Measurements from ENCODE around the gene MBOAT1.

The MBOAT1 gene

GRCh38 chr6:20095436-20095835, 116.8 kb downstream of the MBOAT1 start:
- Histone ChIP-seq H3K27ac (no peak overlapping the region), H3K27me3 (no peaks in the 10 kb centered on the region), H3K9me3 (no peaks in the 10 kb centered on the region), H3K4me1 (no peaks in the 10 kb centered on the region), H3K36me3 (peaks cover 0 to 14% (median 0%) of the 10 kb centered on the region in 3 donors), H3K4me3 (no peak overlapping the region)
- intact Hi-C loops (cut with DNase I; ENCODE audit: low total_unique reads): loop anchor here (10.0 kb wide), 1 partner anchor 429 kb away; no protein-coding TSS in a partner anchor
- no peak for DNase-seq
- TF ChIP-seq CTCF (IDR thresholded peaks at IDR 0.05): no peak

GRCh38 chr6:20092071-20092566, 120.2 kb downstream of the MBOAT1 start:
- Histone ChIP-seq H3K27me3 (no peaks in the 10 kb centered on the region), H3K36me3 (no peaks in the 10 kb centered on the region), H3K4me1 (no peaks in the 10 kb centered on the region), H3K27ac (no peak overlapping the region), H3K4me3 (no peak overlapping the region), H3K9me3 (no peaks in the 10 kb centered on the region)
- peak; percentile 66 to 76 for TF ChIP-seq CTCF (IDR thresholded peaks at IDR 0.05)
- intact Hi-C loops (cut with DNase I; ENCODE audit: low total_unique reads): loop anchor here (10.0 kb wide), 1 partner anchor 433 kb away; no protein-coding TSS in a partner anchor
- DNase-seq: no peak

- intact Hi-C loops (cut with DNase I; ENCODE audit: low total_unique reads): no loop called here
- H3K27me3 ChIP-seq: no peaks in the 10 kb centered on the region
- H3K4me3 ChIP-seq: no peak overlapping the region
- no peak for TF ChIP-seq CTCF (IDR thresholded peaks at IDR 0.05)
- no peak overlapping the region for H3K27ac ChIP-seq
- H3K9me3 ChIP-seq: peaks cover 0 to 8% (median 0%) of the 10 kb centered on the region in 3 donors
- no peak for DNase-seq
- no peaks in the 10 kb centered on the region for H3K4me1 ChIP-seq
- H3K36me3 ChIP-seq: no peaks in the 10 kb centered on the region
Measured at GRCh38 chr6:20086992-20087391, 125.3 kb downstream of the MBOAT1 start.

- Histone ChIP-seq H3K9me3 (peaks cover 0 to 8% (median 0%) of the 10 kb centered on the region in 3 donors), H3K27me3 (no peaks in the 10 kb centered on the region), H3K27ac (no peak overlapping the region), H3K4me3 (no peak overlapping the region), H3K36me3 (no peaks in the 10 kb centered on the region), H3K4me1 (no peaks in the 10 kb centered on the region)
- no peak for DNase-seq
- intact Hi-C loops (cut with DNase I; ENCODE audit: low total_unique reads): no loop called here
- no peak for TF ChIP-seq CTCF (IDR thresholded peaks at IDR 0.05)
Measured at GRCh38 chr6:20085817-20086216, 126.5 kb downstream of the MBOAT1 start.

GRCh38 chr6:20084411-20084810, 127.9 kb downstream of the MBOAT1 start:
- DNase-seq: no peak
- H3K4me3 ChIP-seq: no peak overlapping the region
- H3K27me3 ChIP-seq: no peaks in the 10 kb centered on the region
- H3K27ac ChIP-seq: no peak overlapping the region
- no peak for TF ChIP-seq CTCF (IDR thresholded peaks at IDR 0.05)
- H3K9me3 ChIP-seq: peaks cover 0 to 10% (median 0%) of the 10 kb centered on the region in 3 donors
- H3K36me3 ChIP-seq: no peaks in the 10 kb centered on the region
- intact Hi-C loops (cut with DNase I; ENCODE audit: low total_unique reads): no loop called here
- H3K4me1 ChIP-seq: no peaks in the 10 kb centered on the region

- H3K36me3 ChIP-seq: no peaks in the 10 kb centered on the region
- peaks cover 0 to 12% (median 10%) of the 10 kb centered on the region in 3 donors for H3K9me3 ChIP-seq
- intact Hi-C loops (cut with DNase I; ENCODE audit: low total_unique reads): no loop called here
- no peak for TF ChIP-seq CTCF (IDR thresholded peaks at IDR 0.05)
- no peaks in the 10 kb centered on the region for H3K27me3 ChIP-seq
- no peaks in the 10 kb centered on the region for H3K4me1 ChIP-seq
- no peak overlapping the region for H3K4me3 ChIP-seq
- no peak for DNase-seq
- no peak overlapping the region for H3K27ac ChIP-seq
Measured at GRCh38 chr6:20071998-20072397, 140.3 kb downstream of the MBOAT1 start.

Measured in tibial artery (tissue), 4 donors.